Fibroblast of lung (primary cell): ENCODE data around the gene FAM107B. TPM values are rescaled to one million over a fixed set of nuclear protein-coding genes. Genes with fewer than 3 reads are reported as not detected.

Source experiments
- DNase-seq, 2 donors: peaks; one replicate each; pipeline versions ENCODE4 v3.0.0 to v3.0.0-alpha.2; 2010; ENCODE audit warnings: low read depth in 2 of 2
- H2AFZ ChIP-seq: 2 replicates; pipeline ENCODE4 v1.5.1; 2012; ENCODE audit warnings: low read length, control low read depth, inconsistent platforms
- H3K27ac ChIP-seq: 2 replicates; pipeline ENCODE4 v1.5.1; 2011; ENCODE audit warnings: low read length, control low read depth; ENCODE audit not compliant: insufficient read depth
- H3K27me3 ChIP-seq: 2 replicates; pipeline ENCODE4 v1.5.1; 2011; ENCODE audit warnings: mild to moderate bottlenecking, low read length; ENCODE audit not compliant: control insufficient read depth, insufficient read depth
- H3K36me3 ChIP-seq: 2 replicates; pipeline ENCODE4 v1.5.1; 2011; ENCODE audit warnings: low read length; ENCODE audit not compliant: control insufficient read depth, insufficient read depth
- H3K4me1 ChIP-seq: 2 replicates; pipeline ENCODE4 v1.5.1; 2011; ENCODE audit warnings: low read length; ENCODE audit not compliant: control insufficient read depth, insufficient read depth; ENCODE audit errors: extremely low read depth
- H3K4me2 ChIP-seq: 2 replicates; pipeline ENCODE4 v1.5.1; 2011; ENCODE audit warnings: low read length, control low read depth; ENCODE audit not compliant: insufficient read depth; ENCODE audit errors: extremely low read depth
- H3K4me3 ChIP-seq, 4 experiments: fragments of 200-600 bp in 1 of 4; sonication (generic) in 1 of 4; replicated peaks in 1 of 4; 2 replicates each; pipeline ENCODE4 v1.5.1; 2011 to 2016; ENCODE audit warnings: low read length in 4 of 4, low read depth in 3 of 4, mild to moderate bottlenecking in 3 of 4, control low read depth in 2 of 4, inconsistent platforms in 1 of 4, mixed read lengths in 1 of 4; ENCODE audit not compliant: insufficient read depth in 1 of 4; ENCODE audit errors: control extremely low read depth in 1 of 4
- H3K79me2 ChIP-seq: 2 replicates; pipeline ENCODE4 v1.5.1; 2012; ENCODE audit warnings: mild to moderate bottlenecking, low read length, inconsistent platforms; ENCODE audit not compliant: control insufficient read depth, insufficient read depth
- H3K9ac ChIP-seq: 2 replicates; pipeline ENCODE4 v1.5.1; 2011; ENCODE audit warnings: mild to moderate bottlenecking, low read length, control low read depth; ENCODE audit not compliant: insufficient read depth
- H3K9me3 ChIP-seq: 2 replicates; pipeline ENCODE4 v1.5.1; 2012; ENCODE audit warnings: low read depth, low read length; ENCODE audit not compliant: control insufficient read depth, insufficient read depth
- H4K20me1 ChIP-seq: 2 replicates; pipeline ENCODE4 v1.5.1; 2011; ENCODE audit warnings: low read length; ENCODE audit not compliant: control insufficient read depth, insufficient read depth; ENCODE audit errors: extremely low read depth
- EZH2 ChIP-seq: IDR thresholded peaks from 2 replicates; pipeline ENCODE4 v1.5.1; 2012; ENCODE audit warnings: low read length, control low read depth, mild to moderate bottlenecking; ENCODE audit errors: missing control alignments
- polyA plus RNA-seq, 2 donors: library from polyadenylated mRNA; depleted of rRNA in 1 of 2; stranded (reverse) in 1 of 2; unstranded in 1 of 2; fragments of >200 nt; gene quantifications; 2 replicates each; pipeline ENCODE4 v1.2.1, GENCODE V29; 2011 to 2012; ENCODE audit warnings: missing spikeins in 1 of 2
- total RNA-seq: library from RNA; depleted of rRNA; stranded (reverse); fragments of >200 nt; gene quantifications from 2 replicates; pipeline ENCODE4 v1.2.1, GENCODE V29; 2014
- TF ChIP-seq, protein P1 (sequence below), 2 donors: IDR thresholded peaks in 1 of 2; conservative IDR thresholded peaks in 1 of 2; 1 replicate in 1 of 2; 2 replicates in 1 of 2; pipeline ENCODE4 v1.5.1; 2011 to 2012; ENCODE audit warnings: low read length in 2 of 2, control low read depth in 1 of 2, inconsistent platforms in 1 of 2, low read depth in 1 of 2, mild to moderate bottlenecking in 1 of 2

Gene FAM107B
- total and polyA plus RNA-seq, 2 donors (not counting 1 experiment from before 2014, with no cell fraction given): 29.0 to 36.0 TPM

DNA sequence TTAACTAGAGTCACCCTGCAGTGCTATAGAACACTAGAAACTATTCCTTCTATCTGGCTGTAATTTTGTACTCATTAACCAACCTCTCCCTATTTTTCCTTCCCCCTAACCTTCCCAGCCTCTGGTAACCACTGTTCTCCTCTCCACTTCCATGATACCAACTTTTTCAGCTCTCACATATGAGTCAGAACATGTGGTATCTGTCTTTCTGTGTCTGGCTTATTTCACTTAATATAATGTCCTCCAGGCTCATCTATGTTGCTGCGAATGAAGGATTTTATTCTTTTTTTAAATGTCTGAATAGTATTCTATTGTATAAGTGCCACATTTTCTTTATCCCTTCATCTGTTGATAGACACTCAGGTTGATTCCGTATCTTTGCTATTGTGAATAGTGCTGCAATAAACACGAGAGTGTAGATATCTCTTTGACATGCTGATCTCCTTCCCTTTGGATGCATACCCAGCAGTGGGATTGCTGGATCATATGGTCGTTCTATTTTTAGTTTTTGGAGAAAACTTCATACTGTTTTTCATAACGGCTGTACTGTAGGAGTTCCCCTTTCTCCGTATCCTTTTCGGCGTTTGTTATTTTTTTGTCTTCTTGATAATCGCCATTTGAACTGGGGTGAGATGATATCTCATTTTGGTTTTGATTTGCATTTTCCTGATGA lies 101.4 kb downstream of the FAM107B start:
- no peaks in the 10 kb centered on the region for H3K27me3 ChIP-seq
- no peaks in the 10 kb centered on the region for H3K36me3 ChIP-seq
- H3K79me2 ChIP-seq: no peaks in the 10 kb centered on the region
- peaks cover 3% of the 10 kb centered on the region for H3K4me1 ChIP-seq
- H3K27ac ChIP-seq: no peak overlapping the region
- peak in 1 of 2 donors; percentile 21 for DNase-seq
- H3K4me2 ChIP-seq: peak overlapping the region; percentile 5
- no peak overlapping the region for H2AFZ ChIP-seq
- no peak for TF ChIP-seq EZH2
- TF ChIP-seq, protein P1, sequence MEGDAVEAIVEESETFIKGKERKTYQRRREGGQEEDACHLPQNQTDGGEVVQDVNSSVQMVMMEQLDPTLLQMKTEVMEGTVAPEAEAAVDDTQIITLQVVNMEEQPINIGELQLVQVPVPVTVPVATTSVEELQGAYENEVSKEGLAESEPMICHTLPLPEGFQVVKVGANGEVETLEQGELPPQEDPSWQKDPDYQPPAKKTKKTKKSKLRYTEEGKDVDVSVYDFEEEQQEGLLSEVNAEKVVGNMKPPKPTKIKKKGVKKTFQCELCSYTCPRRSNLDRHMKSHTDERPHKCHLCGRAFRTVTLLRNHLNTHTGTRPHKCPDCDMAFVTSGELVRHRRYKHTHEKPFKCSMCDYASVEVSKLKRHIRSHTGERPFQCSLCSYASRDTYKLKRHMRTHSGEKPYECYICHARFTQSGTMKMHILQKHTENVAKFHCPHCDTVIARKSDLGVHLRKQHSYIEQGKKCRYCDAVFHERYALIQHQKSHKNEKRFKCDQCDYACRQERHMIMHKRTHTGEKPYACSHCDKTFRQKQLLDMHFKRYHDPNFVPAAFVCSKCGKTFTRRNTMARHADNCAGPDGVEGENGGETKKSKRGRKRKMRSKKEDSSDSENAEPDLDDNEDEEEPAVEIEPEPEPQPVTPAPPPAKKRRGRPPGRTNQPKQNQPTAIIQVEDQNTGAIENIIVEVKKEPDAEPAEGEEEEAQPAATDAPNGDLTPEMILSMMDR (conservative IDR thresholded peaks at IDR 0.05 in 1 of 2, IDR thresholded peaks at IDR 0.05 in 1 of 2; ENCODE audit: low read depth in 1 of 2, low read length in 2 of 2): no peak
- no peak overlapping the region for H3K9ac ChIP-seq
- H3K9me3 ChIP-seq: no peaks in the 10 kb centered on the region
- H4K20me1 ChIP-seq: no peaks in the 10 kb centered on the region
- H3K4me3 ChIP-seq: peak overlapping the region in 1 of 4 experiments; percentile 20

DNA sequence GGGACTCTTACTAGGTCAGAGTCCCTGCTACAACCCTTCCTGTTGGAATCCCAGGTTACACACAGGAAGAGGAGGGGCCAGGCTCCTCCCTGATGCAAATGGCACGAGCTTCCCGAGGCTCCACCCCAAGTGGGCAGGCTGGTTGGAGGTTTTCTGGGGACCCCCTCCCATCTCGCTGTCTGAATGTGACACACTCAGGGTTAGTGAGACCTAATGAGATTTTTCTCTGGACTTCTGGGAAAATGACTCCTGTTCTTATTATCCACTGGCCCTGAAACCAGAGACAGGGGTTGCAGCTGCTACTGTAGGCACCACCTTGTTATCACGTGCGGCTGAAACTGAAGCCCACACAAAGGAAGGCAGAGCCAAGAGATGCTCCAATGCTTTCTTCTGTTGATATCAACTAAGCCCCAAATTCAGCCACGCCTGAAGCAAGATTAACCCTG lies 103.3 kb downstream of the FAM107B start:
- H3K9me3 ChIP-seq: no peaks in the 10 kb centered on the region
- no peaks in the 10 kb centered on the region for H3K27me3 ChIP-seq
- H3K27ac ChIP-seq: peak overlapping the region; percentile 59
- no peaks in the 10 kb centered on the region for H4K20me1 ChIP-seq
- peaks cover 3% of the 10 kb centered on the region for H3K4me1 ChIP-seq
- H3K36me3 ChIP-seq: no peaks in the 10 kb centered on the region
- TF ChIP-seq EZH2: no peak
- TF ChIP-seq, protein P1 (conservative IDR thresholded peaks at IDR 0.05 in 1 of 2, IDR thresholded peaks at IDR 0.05 in 1 of 2; ENCODE audit: low read depth in 1 of 2, low read length in 2 of 2): no peak
- H2AFZ ChIP-seq: peak overlapping the region; percentile 50
- peak overlapping the region; percentile 81 for H3K4me2 ChIP-seq
- no peaks in the 10 kb centered on the region for H3K79me2 ChIP-seq
- no peak overlapping the region for H3K9ac ChIP-seq
- no peak overlapping the region for H3K4me3 ChIP-seq
- no peak for DNase-seq

DNA sequence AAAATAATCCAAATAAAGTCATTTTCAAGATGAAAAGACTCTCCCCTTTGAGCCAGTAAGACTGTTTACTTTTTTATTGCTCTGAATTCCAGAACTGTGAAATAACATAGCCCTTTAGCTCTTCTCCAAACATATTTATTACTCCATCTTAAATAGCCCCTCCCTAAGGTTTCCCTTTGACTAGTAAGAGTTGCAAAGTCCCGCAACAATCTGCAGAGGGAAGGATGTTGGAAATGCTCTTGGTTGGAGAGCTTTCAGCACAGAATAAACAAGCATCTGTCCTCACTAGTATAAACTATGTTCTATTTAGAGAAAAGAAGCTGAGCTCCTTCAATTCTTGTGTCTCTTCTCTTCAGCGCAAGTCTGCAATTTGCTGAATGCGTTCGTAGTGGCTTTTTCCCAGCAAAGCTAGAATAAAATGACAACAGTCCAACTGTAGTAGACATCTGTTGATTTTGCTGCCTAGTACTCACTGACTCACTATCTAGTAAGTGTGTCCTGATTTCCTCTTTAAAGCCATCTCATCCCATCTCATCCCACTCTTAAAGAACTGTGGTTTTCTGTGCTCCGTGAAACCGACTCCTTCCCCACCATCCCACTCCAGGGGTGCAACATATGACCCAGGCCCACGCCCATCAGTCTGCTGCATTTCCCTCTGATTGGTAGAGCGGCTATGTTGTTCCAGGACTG lies 104.0 kb downstream of the FAM107B start:
- Histone ChIP-seq H3K36me3 (no peaks in the 10 kb centered on the region), H4K20me1 (no peaks in the 10 kb centered on the region), H3K9me3 (no peaks in the 10 kb centered on the region), H3K27ac (peak overlapping the region; percentile 59), H3K4me1 (peaks cover 3% of the 10 kb centered on the region), H3K27me3 (no peaks in the 10 kb centered on the region), H3K79me2 (no peaks in the 10 kb centered on the region), H3K4me2 (peak overlapping the region; percentile 81), H2AFZ (peak overlapping the region; percentile 80), H3K9ac (no peak overlapping the region), H3K4me3 (peak overlapping the region in 2 of 4 experiments; percentile 8 to 31)
- TF ChIP-seq, protein P1 (conservative IDR thresholded peaks at IDR 0.05 in 1 of 2, IDR thresholded peaks at IDR 0.05 in 1 of 2; ENCODE audit: low read depth in 1 of 2, low read length in 2 of 2): no peak
- TF ChIP-seq EZH2: no peak
- DNase-seq: peak in 1 of 2 donors; percentile 91
